Activated naive CD4-positive, alpha-beta T cell treated with anti-CD3 and anti-CD28 coated beads for 36 hours (primary cell): ENCODE data around the gene C19orf33. TPM values are rescaled to one million over a fixed set of nuclear protein-coding genes. Genes with fewer than 3 reads are reported as not detected.
"Not testable (repeated sequence)": the region's sequence is repeated elsewhere in the genome, so short reads cannot be mapped to it uniquely, and the experiment has no call there.

Experiments
- CTCF ChIA-PET: fragments of 350-600 bp; sonication (Branson Sonifier 250); formaldehyde crosslinking; loops from one replicate; lab custom pipeline; 2021; ENCODE audit warnings: antibody characterized with exemption; lab: Charles Lee
- DNase-seq: peaks from one replicate; pipeline ENCODE4 v3.0.0-alpha.2; 2020
- H3K27ac Mint-ChIP-seq: one replicate; pipeline ENCODE4 v1.8.0; 2021; ENCODE audit warnings: mild to moderate bottlenecking, mixed read lengths
- H3K27me3 Mint-ChIP-seq: one replicate; pipeline ENCODE4 v1.8.0; 2021; ENCODE audit warnings: low read depth, mixed read lengths
- H3K36me3 Mint-ChIP-seq: one replicate; pipeline ENCODE4 v1.8.0; 2021; ENCODE audit warnings: low read depth, mixed read lengths
- H3K4me1 Mint-ChIP-seq: one replicate; pipeline ENCODE4 v1.8.0; 2021; ENCODE audit warnings: low read depth, mixed read lengths
- H3K4me3 Mint-ChIP-seq: one replicate; pipeline ENCODE4 v1.8.0; 2021; ENCODE audit warnings: mild to moderate bottlenecking, moderate library complexity, mixed read lengths
- H3K9me3 Mint-ChIP-seq: one replicate; pipeline ENCODE4 v1.8.0; 2021; ENCODE audit warnings: mixed read lengths
- intact Hi-C: fragments of 100-400 bp; cut with micrococcal nuclease; formaldehyde crosslinking; loops from one replicate; pipeline ENCODE4 v1.15.1; 2023
- total RNA-seq, 2 experiments: library from RNA; stranded (reverse); gene quantifications; one replicate each; pipeline ENCODE4 v1.2.3, GENCODE V29; 2021

The C19orf33 gene
- total RNA-seq: not detected

DNA sequence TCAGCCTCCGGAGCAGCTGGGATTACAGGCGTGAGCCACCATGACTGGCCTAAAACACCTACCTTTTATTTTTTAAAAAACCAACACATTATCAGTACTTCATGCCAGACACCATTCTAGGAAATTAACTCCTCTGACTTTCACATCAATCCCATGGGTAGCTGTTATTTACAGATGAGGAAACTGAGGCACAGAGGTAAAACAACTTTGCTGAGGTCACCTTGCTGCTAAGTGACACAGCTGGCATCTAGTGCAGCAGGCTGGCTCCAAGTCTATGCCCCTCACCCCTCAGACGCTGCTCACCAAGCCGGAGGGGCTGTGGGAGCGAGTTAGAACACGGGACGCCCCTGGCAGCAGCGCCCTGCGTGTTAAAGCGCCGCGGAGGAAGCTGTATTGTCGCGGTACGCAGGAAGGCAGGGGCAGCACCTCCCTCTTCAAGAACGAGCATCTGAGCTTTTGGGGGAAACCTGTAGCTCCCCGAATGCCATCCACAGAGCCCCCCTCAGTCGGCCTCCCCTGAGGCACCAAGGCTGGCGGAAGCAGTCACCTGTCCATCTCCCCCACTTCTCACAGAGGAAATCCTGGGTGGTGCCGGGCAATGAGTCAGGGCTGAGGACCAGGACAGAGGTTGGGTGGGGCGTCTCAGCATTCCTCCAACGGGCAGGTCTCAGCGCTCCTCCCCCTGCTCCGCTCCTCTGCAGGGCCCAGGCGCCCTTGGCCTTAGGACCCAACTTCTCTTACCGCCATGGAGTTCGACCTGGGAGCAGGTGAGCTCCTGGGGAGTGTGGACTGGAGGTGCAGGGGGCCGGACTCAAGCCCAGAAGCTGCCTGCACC lies at the start of gene C19orf33:
C19orf33 (plus strand) TSS at position 735 of the 835 bp plus-strand sequence; CDS start at position 746, 11 bp downstream.
- Mint-ChIP-seq H3K4me3 (no peak within 1 kb of the TSS), H3K4me1 (no peaks in the 10 kb centered on the region), H3K36me3 (peaks cover 4% of the 10 kb centered on the region), H3K9me3 (no peaks in the 10 kb centered on the region), H3K27me3 (no peaks in the 10 kb centered on the region), H3K27ac (no peak within 1 kb of the TSS)
- DNase-seq: peak; percentile 15
- CTCF ChIA-PET: no interaction called here
- intact Hi-C loops: no loop called here

DNA sequence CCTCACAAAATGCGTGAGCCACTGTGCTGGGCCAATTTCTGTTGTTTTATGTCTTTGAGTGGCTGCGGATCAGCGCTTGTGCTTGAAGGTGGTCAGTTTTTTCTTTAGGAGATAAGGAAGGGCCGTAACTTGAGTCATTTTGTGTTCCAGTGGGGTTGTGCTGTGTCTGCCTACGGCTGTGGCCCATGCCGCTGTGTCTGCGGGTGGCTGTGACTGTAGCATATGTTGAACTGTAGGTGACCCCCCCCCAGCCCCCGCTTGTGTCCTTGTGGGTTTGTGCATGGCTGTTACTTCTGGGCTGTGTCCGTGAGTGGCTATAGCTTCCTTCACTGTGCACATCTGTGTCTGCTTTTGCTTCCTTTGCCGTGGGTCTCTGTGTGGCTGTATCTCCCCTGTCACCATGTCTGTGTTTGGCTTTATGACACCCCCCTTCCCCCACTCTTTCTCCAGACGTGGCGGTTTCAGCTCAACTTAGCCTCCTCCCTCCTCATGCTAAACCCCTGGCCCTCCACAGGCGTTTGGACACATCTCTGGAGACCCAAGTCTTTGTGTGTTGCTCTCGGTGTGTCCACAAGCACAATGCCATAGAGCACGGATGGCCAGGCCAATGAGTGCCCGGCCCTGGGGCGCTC lies 48.6 kb upstream of the C19orf33 start:
- intact Hi-C loops: no loop called here
- H3K4me1 Mint-ChIP-seq: peaks cover 6% of the 10 kb centered on the region
- no peaks in the 10 kb centered on the region for H3K36me3 Mint-ChIP-seq
- H3K27ac Mint-ChIP-seq: no peak overlapping the region
- peaks cover 23% of the 10 kb centered on the region for H3K27me3 Mint-ChIP-seq
- DNase-seq: no peak
- H3K4me3 Mint-ChIP-seq: no peak overlapping the region
- CTCF ChIA-PET: interaction anchor here (0.7 to 1.4 kb wide), 6 partner anchors 8 to 27 kb away, joined by 3 to 4 read pairs (median 3); no protein-coding TSS in a partner anchor
- no peaks in the 10 kb centered on the region for H3K9me3 Mint-ChIP-seq

- not testable (repeated sequence) for H3K27me3 Mint-ChIP-seq, H3K27ac Mint-ChIP-seq, H3K9me3 Mint-ChIP-seq, H3K36me3 Mint-ChIP-seq, H3K4me3 Mint-ChIP-seq, DNase-seq
- H3K4me1 Mint-ChIP-seq: peaks cover 28% of the 10 kb centered on the region
- CTCF ChIA-PET: interaction anchor here (0.6 to 1.0 kb wide), 2 partner anchors 112 to 392 kb away, joined by 3 to 4 read pairs; partner anchors contain the start of gene PSMD8
- intact Hi-C loops: loop anchor here (5.0 to 10.0 kb wide), 2 partner anchors 590 to 667 kb away; partner anchors contain the start of genes ZNF540 and ZNF571
Measured at GRCh38 chr19:38261942-38262341, 42.1 kb upstream of the C19orf33 start.

DNA sequence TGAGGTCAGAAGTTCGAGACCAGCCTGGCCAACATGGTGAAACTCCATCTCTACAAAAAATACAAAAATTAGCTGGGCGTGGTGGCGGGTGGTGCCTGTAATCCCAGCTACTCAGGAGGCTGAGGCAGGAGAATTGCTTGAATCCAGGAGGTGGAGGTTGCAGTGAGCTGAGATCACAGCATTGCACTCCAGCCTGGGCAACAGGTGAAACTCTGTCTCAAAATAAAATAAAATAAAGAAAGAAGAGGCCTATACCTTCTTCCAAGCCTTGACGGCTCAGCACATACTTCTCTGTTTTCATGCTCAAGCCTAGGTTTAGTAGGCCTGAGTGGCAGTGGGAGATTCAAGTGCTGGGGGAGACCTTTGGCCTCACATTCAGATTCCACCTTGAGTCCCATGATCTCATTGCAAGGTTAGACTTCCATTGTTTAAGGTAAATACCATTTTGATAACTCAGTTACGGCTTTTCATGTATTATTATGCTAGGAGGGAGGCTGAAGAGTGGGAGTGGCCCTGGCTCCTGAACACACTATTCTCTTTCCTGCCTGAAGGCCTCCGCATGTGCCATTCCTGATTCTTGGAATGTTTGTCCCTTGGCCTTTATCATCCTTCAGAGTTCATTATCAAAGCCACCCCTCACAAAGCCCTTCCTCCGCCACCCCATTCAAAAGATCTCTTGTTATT lies 41.3 kb upstream of the C19orf33 start:
- peak overlapping the region; percentile 90 for H3K27ac Mint-ChIP-seq
- H3K27me3 Mint-ChIP-seq: peaks cover 6% of the 10 kb centered on the region
- peaks cover 34% of the 10 kb centered on the region for H3K4me1 Mint-ChIP-seq
- H3K36me3 Mint-ChIP-seq: no peaks in the 10 kb centered on the region
- CTCF ChIA-PET: interaction anchor here (0.6 to 1.0 kb wide), 2 partner anchors 112 to 391 kb away, joined by 3 to 4 read pairs; partner anchors contain the start of gene PSMD8
- intact Hi-C loops: loop anchor here (1.0 to 10.0 kb wide), 3 partner anchors 73 to 668 kb away; partner anchors contain the start of genes CATSPERG, ZNF540 and ZNF571
- H3K4me3 Mint-ChIP-seq: no peak overlapping the region
- no peaks in the 10 kb centered on the region for H3K9me3 Mint-ChIP-seq
- DNase-seq: no peak

DNA sequence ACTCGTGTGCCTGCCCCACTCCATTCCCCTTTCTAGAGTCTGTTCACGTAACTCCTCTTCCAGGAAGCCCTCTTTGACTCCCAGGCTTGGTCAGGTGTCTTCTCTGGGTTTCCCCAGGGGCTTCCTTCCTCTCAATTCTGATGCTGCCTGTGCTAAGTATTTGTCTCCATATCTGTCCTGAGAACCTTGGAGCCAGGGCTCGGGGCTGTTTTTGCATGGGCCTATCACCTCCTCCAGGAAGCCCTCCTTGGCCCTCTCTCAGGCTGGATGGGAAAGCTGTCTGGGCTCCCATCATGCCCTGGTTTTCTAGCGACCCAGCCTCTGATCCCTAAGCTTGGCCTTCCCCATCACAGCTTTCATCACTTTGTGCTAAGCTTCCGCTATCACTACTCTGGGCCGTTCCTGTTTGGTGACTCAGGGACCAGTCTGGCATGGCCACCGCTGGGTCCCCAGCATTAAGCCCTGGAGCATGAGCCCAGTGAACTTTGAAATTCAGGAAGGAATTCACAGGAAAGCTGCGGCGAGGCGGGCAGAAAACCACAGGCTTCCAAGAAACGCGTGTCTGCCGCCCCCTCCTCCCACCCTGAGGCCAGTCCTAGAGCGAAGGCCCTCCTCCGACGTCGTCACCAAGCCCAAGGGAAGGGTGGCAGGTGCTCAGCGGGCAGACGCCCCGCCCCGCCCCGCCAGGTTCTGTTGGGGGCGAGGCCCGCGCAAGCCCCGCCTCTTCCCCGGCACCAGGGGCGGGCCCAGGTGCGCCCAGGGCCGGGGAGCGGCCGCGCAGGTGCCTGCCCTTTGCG lies 40.2 kb upstream of the C19orf33 start:
- no peaks in the 10 kb centered on the region for H3K36me3 Mint-ChIP-seq
- H3K4me3 Mint-ChIP-seq: peak overlapping the region; percentile 80
- peak; percentile 86 for DNase-seq
- peak overlapping the region; percentile 90 for H3K27ac Mint-ChIP-seq
- H3K4me1 Mint-ChIP-seq: peaks cover 34% of the 10 kb centered on the region
- H3K27me3 Mint-ChIP-seq: peaks cover 3% of the 10 kb centered on the region
- intact Hi-C loops: loop anchor here (1.0 to 10.0 kb wide), 5 partner anchors 52 to 669 kb away; partner anchors contain the start of genes CATSPERG, PSMD8, ZNF540 and ZNF571
- H3K9me3 Mint-ChIP-seq: no peaks in the 10 kb centered on the region
- CTCF ChIA-PET: interaction anchor here (0.9 to 1.0 kb wide), 3 partner anchors 8 to 110 kb away, joined by 3 read pairs; partner anchors contain the start of gene PSMD8

DNA sequence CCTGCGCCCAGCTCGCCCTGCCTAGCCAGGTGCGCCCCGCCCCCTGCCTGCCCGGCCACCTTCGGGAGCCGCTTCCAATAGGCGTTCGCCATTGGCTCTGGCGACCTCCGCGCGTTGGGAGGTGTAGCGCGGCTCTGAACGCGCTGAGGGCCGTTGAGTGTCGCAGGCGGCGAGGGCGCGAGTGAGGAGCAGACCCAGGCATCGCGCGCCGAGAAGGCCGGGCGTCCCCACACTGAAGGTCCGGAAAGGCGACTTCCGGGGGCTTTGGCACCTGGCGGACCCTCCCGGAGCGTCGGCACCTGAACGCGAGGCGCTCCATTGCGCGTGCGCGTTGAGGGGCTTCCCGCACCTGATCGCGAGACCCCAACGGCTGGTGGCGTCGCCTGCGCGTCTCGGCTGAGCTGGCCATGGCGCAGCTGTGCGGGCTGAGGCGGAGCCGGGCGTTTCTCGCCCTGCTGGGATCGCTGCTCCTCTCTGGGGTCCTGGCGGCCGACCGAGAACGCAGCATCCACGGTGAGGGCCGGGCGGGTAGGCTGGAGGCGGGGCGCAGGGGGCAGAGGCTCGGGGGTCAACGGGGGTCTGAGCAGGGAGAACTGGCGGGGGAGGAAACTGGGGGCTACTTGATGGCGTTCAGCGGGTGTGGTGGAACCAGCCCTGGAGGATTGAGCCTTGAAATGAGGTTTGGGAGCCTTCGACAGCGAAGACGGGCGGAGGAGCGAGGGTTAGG lies 39.4 kb upstream of the C19orf33 start, which contains the start of gene SPINT2:
SPINT2 (plus strand) TSS at position 88 of the 727 bp plus-strand sequence; CDS start at position 408, 320 bp downstream.
- Mint-ChIP-seq H3K36me3 (no peaks in the 10 kb centered on the region), H3K4me1 (peaks cover 34% of the 10 kb centered on the region), H3K9me3 (no peaks in the 10 kb centered on the region), H3K4me3 (peak within 1 kb of the TSS; percentile 82), H3K27ac (peak within 1 kb of the TSS; percentile 90), H3K27me3 (no peaks in the 10 kb centered on the region)
- CTCF ChIA-PET: interaction anchor here (0.6 to 1.1 kb wide), 3 partner anchors 8 to 72 kb away, joined by 3 read pairs; no protein-coding TSS in a partner anchor
- intact Hi-C loops: loop anchor here (1.0 to 10.0 kb wide), 4 partner anchors 52 to 670 kb away; partner anchors contain the start of genes PSMD8, ZNF540 and ZNF571
- no peak for DNase-seq

- H3K27me3 Mint-ChIP-seq: no peaks in the 10 kb centered on the region
- H3K4me1 Mint-ChIP-seq: peaks cover 38% of the 10 kb centered on the region
- no peaks in the 10 kb centered on the region for H3K36me3 Mint-ChIP-seq
- peak overlapping the region; percentile 82 for H3K4me3 Mint-ChIP-seq
- intact Hi-C loops: loop anchor here (10.0 kb wide), 1 partner anchor 671 kb away; the partner anchor contains the start of genes ZNF540 and ZNF571
- H3K27ac Mint-ChIP-seq: peak overlapping the region; percentile 68
- CTCF ChIA-PET: interaction anchor here (0.6 to 1.1 kb wide), 4 partner anchors 8 to 185 kb away, joined by 3 read pairs; no protein-coding TSS in a partner anchor
- DNase-seq: no peak
- H3K9me3 Mint-ChIP-seq: no peaks in the 10 kb centered on the region
Measured at GRCh38 chr19:38265213-38265861, 38.7 kb upstream of the C19orf33 start.

DNA sequence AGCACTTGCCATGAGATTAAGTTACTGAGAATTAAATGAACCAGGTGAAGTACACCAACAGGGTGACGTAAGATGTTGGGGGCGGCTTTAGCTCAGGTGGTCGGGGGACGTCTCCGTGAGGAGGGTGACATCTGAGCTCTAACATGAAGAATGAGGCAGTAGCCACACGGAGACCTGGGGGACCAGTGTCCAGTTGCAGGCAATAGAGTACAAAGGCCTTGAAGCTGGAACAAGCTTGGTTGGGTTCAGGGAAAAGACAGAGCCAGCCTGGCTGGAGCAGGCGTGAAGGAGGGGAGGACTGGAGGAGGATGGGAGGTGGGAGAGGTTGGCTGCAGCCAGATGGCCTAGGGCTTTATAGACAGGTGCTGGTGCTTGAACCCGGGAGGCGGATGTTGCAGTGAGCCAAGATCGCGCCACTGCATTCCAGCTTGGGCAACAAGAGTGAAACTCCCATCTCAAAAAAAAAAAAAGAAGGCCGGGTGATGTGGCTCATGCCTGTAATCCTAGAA lies 38.1 kb upstream of the C19orf33 start:
- no peaks in the 10 kb centered on the region for H3K27me3 Mint-ChIP-seq
- no peak for DNase-seq
- CTCF ChIA-PET: interaction anchor here (0.6 to 1.2 kb wide), 4 partner anchors 10 to 186 kb away, joined by 3 to 4 read pairs (median 3); no protein-coding TSS in a partner anchor
- intact Hi-C loops: loop anchor here (10.0 kb wide), 1 partner anchor 671 kb away; the partner anchor contains the start of genes ZNF540 and ZNF571
- H3K9me3 Mint-ChIP-seq: no peaks in the 10 kb centered on the region
- no peak overlapping the region for H3K27ac Mint-ChIP-seq
- H3K4me1 Mint-ChIP-seq: peaks cover 41% of the 10 kb centered on the region
- no peaks in the 10 kb centered on the region for H3K36me3 Mint-ChIP-seq
- peak overlapping the region; percentile 82 for H3K4me3 Mint-ChIP-seq

DNA sequence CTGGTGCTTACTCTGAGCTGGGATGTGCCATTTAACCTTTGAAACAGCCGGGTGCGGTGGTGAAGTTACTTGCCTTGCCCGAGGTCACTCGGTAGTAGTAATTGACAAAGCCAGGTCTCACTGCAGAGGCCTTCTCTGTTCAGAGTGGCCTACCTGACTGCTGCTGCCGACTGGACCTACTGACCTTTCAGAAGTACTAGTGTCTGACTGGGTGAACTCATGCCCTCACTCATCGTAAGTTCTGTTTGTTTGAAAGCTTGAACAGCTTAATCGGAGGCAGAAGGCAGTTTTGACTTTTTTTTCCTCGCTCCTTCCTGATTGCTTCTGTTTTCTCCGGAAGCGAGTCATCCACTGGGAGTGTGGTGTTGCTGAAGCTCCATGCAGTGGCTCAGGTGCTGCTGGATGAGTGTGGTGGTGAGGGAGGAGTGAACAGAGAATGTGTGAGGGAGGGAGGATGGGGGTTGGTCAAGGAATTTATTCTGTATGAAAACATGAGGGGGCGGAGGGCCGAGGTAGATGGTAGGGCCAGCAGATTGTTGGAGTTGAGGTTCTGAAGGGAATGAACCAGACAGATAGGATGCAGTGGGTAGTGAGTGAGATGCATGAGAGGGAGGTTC lies 37.0 kb upstream of the C19orf33 start:
- Mint-ChIP-seq H3K4me3 (no peak overlapping the region), H3K27me3 (no peaks in the 10 kb centered on the region), H3K36me3 (no peaks in the 10 kb centered on the region), H3K27ac (no peak overlapping the region), H3K4me1 (peaks cover 41% of the 10 kb centered on the region), H3K9me3 (no peaks in the 10 kb centered on the region)
- CTCF ChIA-PET: interaction anchor here (1.2 to 1.6 kb wide), 2 partner anchors 23 to 24 kb away, joined by 4 to 6 read pairs; no protein-coding TSS in a partner anchor
- no peak for DNase-seq
- intact Hi-C loops: loop anchor here (10.0 kb wide), 1 partner anchor 672 kb away; the partner anchor contains the start of genes ZNF540 and ZNF571
